ENCODE measurements around the gene CDC42EP5. TPM values are rescaled to one million over a fixed set of nuclear protein-coding genes. Genes with fewer than 3 reads are reported as not detected.
A peak's percentile ranks its signal among the peaks of the same experiment; 100 is the strongest.

CDC42EP5 gene
- total and polyA plus RNA-seq, 2 donors from 2014 or later = 19.3 to 29.9 TPM

DNA sequence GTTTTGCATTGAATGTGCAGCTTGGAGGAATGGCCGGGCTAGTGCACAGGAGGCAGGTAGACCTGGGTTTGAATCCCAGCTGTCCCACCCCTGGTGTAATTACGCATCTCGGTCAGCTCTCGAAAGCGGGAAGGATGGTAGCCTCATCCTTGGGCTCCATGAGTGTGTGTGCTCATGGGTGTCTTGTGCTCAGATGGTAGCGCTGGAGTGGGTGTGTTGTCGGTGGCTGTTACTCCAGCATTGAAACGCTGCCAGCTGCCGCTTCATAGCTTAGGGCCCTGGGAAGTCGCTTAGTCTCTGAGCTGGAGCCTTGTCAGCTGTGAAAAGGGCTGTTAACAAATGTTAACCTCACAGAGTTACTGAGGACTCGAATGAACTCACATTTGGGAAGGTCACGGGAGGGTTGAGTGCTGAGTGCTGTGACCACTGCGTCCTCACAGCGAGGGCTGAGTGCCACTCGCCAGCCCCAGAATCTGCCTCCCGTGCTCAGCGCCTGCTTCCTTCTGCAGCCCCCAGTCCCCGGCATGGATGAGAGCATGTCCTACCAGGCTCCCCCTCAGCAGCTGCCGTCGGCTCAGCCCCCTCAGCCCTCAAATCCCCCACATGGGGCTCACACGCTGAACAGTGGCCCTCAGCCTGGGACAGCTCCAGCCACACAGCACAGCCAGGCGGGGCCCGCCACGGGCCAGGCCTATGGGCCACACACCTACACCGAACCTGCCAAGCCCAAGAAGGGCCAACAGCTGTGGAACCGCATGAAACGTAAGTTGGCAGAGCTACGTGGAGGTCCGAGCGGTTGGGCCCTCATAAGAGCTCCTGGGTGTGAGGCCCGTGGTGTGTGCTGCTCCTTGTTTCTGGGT, 18.9 kb downstream of the CDC42EP5 start:
- no peak for DNase-seq
- Histone ChIP-seq H3K36me3 (ENCODE audit: control insufficient read depth in 2 of 3, insufficient read depth in 3 of 3, low read length in 3 of 3) (peaks cover 8 to 65% (median 52%) of the 10 kb centered on the region in 3 donors), H3K4me1 (ENCODE audit: control insufficient read depth in 2 of 3, insufficient read depth in 2 of 3, low read depth in 1 of 3, low read length in 3 of 3) (peaks cover 0 to 14% (median 12%) of the 10 kb centered on the region in 3 donors), H3K27me3 (ENCODE audit: control insufficient read depth, insufficient read depth, low read length) (no peaks in the 10 kb centered on the region), H3K9ac (ENCODE audit: low read length in 3 of 3) (no peak overlapping the region), H3K9me3 (ENCODE audit: control insufficient read depth in 2 of 3, insufficient read depth in 1 of 3, low read length in 3 of 3) (no peaks in the 10 kb centered on the region), H3K4me3 (ENCODE audit: low read length in 3 of 3) (no peak overlapping the region), H3K27ac (ENCODE audit: low read depth in 2 of 2, low read length in 2 of 2) (no peak overlapping the region)
- intact Hi-C loops (cut with DNase I) = no loop called here
- TF ChIP-seq, protein P1, sequence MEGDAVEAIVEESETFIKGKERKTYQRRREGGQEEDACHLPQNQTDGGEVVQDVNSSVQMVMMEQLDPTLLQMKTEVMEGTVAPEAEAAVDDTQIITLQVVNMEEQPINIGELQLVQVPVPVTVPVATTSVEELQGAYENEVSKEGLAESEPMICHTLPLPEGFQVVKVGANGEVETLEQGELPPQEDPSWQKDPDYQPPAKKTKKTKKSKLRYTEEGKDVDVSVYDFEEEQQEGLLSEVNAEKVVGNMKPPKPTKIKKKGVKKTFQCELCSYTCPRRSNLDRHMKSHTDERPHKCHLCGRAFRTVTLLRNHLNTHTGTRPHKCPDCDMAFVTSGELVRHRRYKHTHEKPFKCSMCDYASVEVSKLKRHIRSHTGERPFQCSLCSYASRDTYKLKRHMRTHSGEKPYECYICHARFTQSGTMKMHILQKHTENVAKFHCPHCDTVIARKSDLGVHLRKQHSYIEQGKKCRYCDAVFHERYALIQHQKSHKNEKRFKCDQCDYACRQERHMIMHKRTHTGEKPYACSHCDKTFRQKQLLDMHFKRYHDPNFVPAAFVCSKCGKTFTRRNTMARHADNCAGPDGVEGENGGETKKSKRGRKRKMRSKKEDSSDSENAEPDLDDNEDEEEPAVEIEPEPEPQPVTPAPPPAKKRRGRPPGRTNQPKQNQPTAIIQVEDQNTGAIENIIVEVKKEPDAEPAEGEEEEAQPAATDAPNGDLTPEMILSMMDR (IDR thresholded peaks at IDR 0.05; ENCODE audit: borderline replicate concordance, extremely low read depth, insufficient read depth) = no peak
- no peak for FAIRE-seq

DNA sequence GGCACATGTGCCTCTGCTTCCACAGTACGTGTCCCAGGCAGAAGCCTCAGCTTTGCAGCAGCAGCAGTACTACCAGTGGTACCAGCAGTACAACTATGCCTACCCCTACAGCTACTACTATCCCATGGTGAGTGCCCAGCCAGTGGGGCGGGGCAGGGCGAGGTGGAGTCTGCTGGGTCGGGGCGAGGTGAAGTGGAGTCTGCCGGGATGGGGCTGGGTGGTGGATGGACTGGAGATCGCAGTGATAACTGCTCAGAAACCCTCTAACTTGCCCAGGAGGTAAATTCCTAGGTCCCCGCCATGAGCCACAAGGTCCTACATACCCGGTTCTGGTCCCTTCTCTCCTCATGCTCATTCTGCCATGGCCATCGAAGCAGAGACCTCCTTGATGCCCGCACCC, 20.5 kb downstream of the CDC42EP5 start:
- Histone ChIP-seq H3K36me3 (ENCODE audit: control insufficient read depth in 2 of 3, insufficient read depth in 3 of 3, low read length in 3 of 3) (peaks cover 5 to 50% (median 37%) of the 10 kb centered on the region in 3 donors), H3K27me3 (ENCODE audit: control insufficient read depth, insufficient read depth, low read length) (no peaks in the 10 kb centered on the region), H3K4me1 (ENCODE audit: control insufficient read depth in 2 of 3, insufficient read depth in 2 of 3, low read depth in 1 of 3, low read length in 3 of 3) (peaks cover 0 to 14% (median 12%) of the 10 kb centered on the region in 3 donors), H3K4me3 (ENCODE audit: low read length in 3 of 3) (no peak overlapping the region), H3K9me3 (ENCODE audit: control insufficient read depth in 2 of 3, insufficient read depth in 1 of 3, low read length in 3 of 3) (no peaks in the 10 kb centered on the region), H3K9ac (ENCODE audit: low read length in 3 of 3) (no peak overlapping the region), H3K27ac (ENCODE audit: low read depth in 2 of 2, low read length in 2 of 2) (no peak overlapping the region)
- peak in 1 of 5 donors; percentile 61 for DNase-seq
- TF ChIP-seq, protein P1 (IDR thresholded peaks at IDR 0.05; ENCODE audit: borderline replicate concordance, extremely low read depth, insufficient read depth) = no peak
- FAIRE-seq = no peak
- intact Hi-C loops (cut with DNase I) = no loop called here

GRCh38 chr19:54451997-54452396, 21.1 kb downstream of the CDC42EP5 start:
- DNase-seq (peak in 1 of 5 donors; percentile 74), FAIRE-seq (no peak)
- TF ChIP-seq, protein P1 (IDR thresholded peaks at IDR 0.05; ENCODE audit: borderline replicate concordance, extremely low read depth, insufficient read depth) = no peak
- no peaks in the 10 kb centered on the region for H3K27me3 ChIP-seq (ENCODE audit: control insufficient read depth, insufficient read depth, low read length)
- H3K9ac ChIP-seq (ENCODE audit: low read length in 3 of 3) = no peak overlapping the region
- no peak overlapping the region for H3K27ac ChIP-seq (ENCODE audit: low read depth in 2 of 2, low read length in 2 of 2)
- H3K36me3 ChIP-seq (ENCODE audit: control insufficient read depth in 2 of 3, insufficient read depth in 3 of 3, low read length in 3 of 3) = peaks cover 5 to 49% (median 34%) of the 10 kb centered on the region in 3 donors
- no peak overlapping the region for H3K4me3 ChIP-seq (ENCODE audit: low read length in 3 of 3)
- H3K4me1 ChIP-seq (ENCODE audit: control insufficient read depth in 2 of 3, insufficient read depth in 2 of 3, low read depth in 1 of 3, low read length in 3 of 3) = peaks cover 0 to 20% (median 18%) of the 10 kb centered on the region in 3 donors
- no peaks in the 10 kb centered on the region for H3K9me3 ChIP-seq (ENCODE audit: control insufficient read depth in 2 of 3, insufficient read depth in 1 of 3, low read length in 3 of 3)
- intact Hi-C loops (cut with DNase I) = no loop called here
